OCI-LY7 (cell line): ENCODE data around the gene GALNTL6. TPM values are rescaled to one million over a fixed set of nuclear protein-coding genes. Genes with fewer than 3 reads are reported as not detected.
A peak's percentile ranks its signal among the peaks of the same experiment; 100 is the strongest.

Source experiments
- BruUV-seq: library from RNA; stranded (reverse); fragments of 400-500 nt; replicated peaks from 2 replicates; lab custom pipeline; 2021; lab: Mats Ljungman, UMichigan
- CTCF ChIA-PET: fragments of 300-600 bp; sonication (Branson Sonifier 250); formaldehyde crosslinking; loops from one replicate; lab custom pipeline; 2022; ENCODE audit warnings: antibody characterized with exemption; ENCODE audit not compliant: unreplicated experiment; lab: Charles Lee
- POLR2A ChIA-PET: fragments of 300-600 bp; sonication (Branson Sonifier 250); formaldehyde crosslinking; loops from one replicate; lab custom pipeline; 2022; ENCODE audit warnings: antibody characterized with exemption; lab: Charles Lee
- DNase-seq: peaks from one replicate; pipeline ENCODE4 v3.0.0-alpha.2; 2015; ENCODE audit warnings: low spot score
- H2AFZ ChIP-seq: fragments of 200-600 bp; sonication (generic), shearing (Covaris generic); 2 replicates; pipeline ENCODE4 v1.6.1; 2014; ENCODE audit warnings: mild to moderate bottlenecking, antibody characterized with exemption, low read length, moderate library complexity
- H3K27ac ChIP-seq: fragments of 200-600 bp; sonication (generic); 2 replicates; pipeline ENCODE4 v1.5.1; 2014; ENCODE audit warnings: mixed run types, low read depth, mild to moderate bottlenecking, moderate library complexity, low read length, inconsistent platforms; ENCODE audit not compliant: poor library complexity, severe bottlenecking
- H3K36me3 ChIP-seq: fragments of 200-600 bp; sonication (generic); 2 replicates; pipeline ENCODE4 v1.6.1; 2014; ENCODE audit warnings: mild to moderate bottlenecking, antibody characterized with exemption, low read length, moderate library complexity, mixed read lengths; ENCODE audit not compliant: insufficient read depth
- H3K4me1 ChIP-seq: fragments of 200-600 bp; sonication (generic); 2 replicates; pipeline ENCODE4 v1.5.1; 2014; ENCODE audit warnings: mild to moderate bottlenecking, low read length; ENCODE audit not compliant: insufficient read depth, poor library complexity, severe bottlenecking
- H3K4me2 ChIP-seq: fragments of 200-600 bp; sonication (generic); 2 replicates; pipeline ENCODE4 v1.6.1; 2014; ENCODE audit warnings: mild to moderate bottlenecking, low read length
- H3K4me3 ChIP-seq: fragments of 200-600 bp; sonication (generic); 2 replicates; pipeline ENCODE4 v1.5.1; 2014; ENCODE audit warnings: mild to moderate bottlenecking, low read depth, low read length; ENCODE audit not compliant: poor library complexity, severe bottlenecking
- H3K79me2 ChIP-seq: fragments of 200-600 bp; sonication (generic); 2 replicates; pipeline ENCODE4 v1.6.1; 2016; ENCODE audit warnings: low read depth, mild to moderate bottlenecking, low read length, moderate library complexity, mixed read lengths; ENCODE audit not compliant: insufficient read depth
- H3K9me2 ChIP-seq: fragments of 200-600 bp; sonication (generic); 2 replicates; pipeline ENCODE4 v1.6.1; 2016; ENCODE audit warnings: mild to moderate bottlenecking, low read length, mixed read lengths; ENCODE audit not compliant: insufficient read depth
- H3K9me3 ChIP-seq: fragments of 200-600 bp; sonication (generic); 2 replicates; pipeline ENCODE4 v1.6.1; 2014; ENCODE audit warnings: mild to moderate bottlenecking, mixed run types, low read length, mixed read lengths
- H4K20me1 ChIP-seq: fragments of 200-600 bp; sonication (generic); 2 replicates; pipeline ENCODE4 v1.6.1; 2014; ENCODE audit warnings: mild to moderate bottlenecking, antibody characterized with exemption, low read length, moderate library complexity, mixed read lengths; ENCODE audit not compliant: insufficient read depth
- EZH2phosphoT487 ChIP-seq: fragments of 200-600 bp; sonication (generic); IDR thresholded peaks from 2 replicates; pipeline ENCODE4 v1.6.1; 2018; ENCODE audit warnings: low read depth, borderline replicate concordance, mild to moderate bottlenecking, mixed run types, antibody characterized with exemption, low read length, moderate library complexity, mixed read lengths
- intact Hi-C: fragments of 100-400 bp; cut with micrococcal nuclease; formaldehyde crosslinking; loops from one replicate; pipeline ENCODE4 v1.10.0; 2022; ENCODE audit not compliant: unreplicated experiment
- total RNA-seq, 2 experiments: library from RNA; depleted of rRNA in 1 of 2; stranded (reverse); fragments of >200 nt in 1 of 2; shearing (Covaris generic) in 1 of 2; gene quantifications; 2 replicates each; pipeline ENCODE4 v1.2.3, GENCODE V29; 2014 to 2022
- TF ChIP-seq, protein P1 (sequence below): fragments of 200-600 bp; sonication (generic); conservative IDR thresholded peaks from 2 replicates; pipeline ENCODE4 v1.5.1; 2014; ENCODE audit warnings: mild to moderate bottlenecking, antibody characterized with exemption, low read length, moderate library complexity, mixed read lengths

GALNTL6 gene
- total RNA-seq, 2 experiments from 2014 or later = not detected

DNA sequence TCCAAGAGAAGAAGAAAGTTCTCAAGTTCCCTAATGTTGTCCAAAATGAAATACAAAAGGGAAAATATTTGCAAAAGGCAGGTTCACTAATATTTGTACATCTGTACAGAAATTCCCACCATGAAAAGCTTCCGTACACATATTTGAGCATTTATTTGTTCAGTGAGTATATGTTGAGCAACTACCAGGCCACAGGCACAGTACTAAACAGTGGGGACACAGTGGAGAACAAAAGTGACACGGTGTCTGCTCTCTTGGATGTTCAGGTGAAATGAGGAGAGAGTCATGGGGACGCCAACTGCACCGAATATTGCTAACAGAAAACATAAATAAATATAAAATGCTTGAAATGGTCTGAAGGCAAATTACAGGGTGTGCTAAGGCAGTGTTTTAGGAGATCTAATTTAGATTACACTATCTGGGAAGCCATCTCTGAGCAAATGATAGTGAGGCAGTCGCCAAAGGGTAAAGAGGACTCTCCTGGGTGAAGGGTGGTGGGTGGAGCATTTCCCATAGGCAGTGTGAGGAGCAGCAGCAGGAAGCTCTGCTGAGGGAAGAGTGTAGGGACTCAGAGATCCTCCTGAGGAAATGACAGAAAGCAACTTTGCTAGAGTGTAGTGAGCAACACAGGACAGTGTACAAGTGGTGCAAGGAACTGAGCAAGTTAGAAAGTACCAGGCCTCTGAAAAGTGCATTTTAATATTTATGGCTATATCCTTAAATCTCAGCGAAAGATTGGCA lies 375.2 kb downstream of the GALNTL6 start:
- Histone ChIP-seq H3K27ac (no peak overlapping the region), H3K9me3 (no peaks in the 10 kb centered on the region), H3K4me2 (no peak overlapping the region), H2AFZ (no peak overlapping the region), H3K4me3 (no peak overlapping the region), H3K4me1 (no peaks in the 10 kb centered on the region), H3K9me2 (no peaks in the 10 kb centered on the region), H4K20me1 (no peaks in the 10 kb centered on the region), H3K79me2 (no peaks in the 10 kb centered on the region), H3K36me3 (no peaks in the 10 kb centered on the region)
- intact Hi-C loops = no loop called here
- ChIA-PET POLR2A (interaction anchor here (0.5 kb wide), 1 partner anchor 1229 kb away, joined by 4 read pairs; no protein-coding TSS in a partner anchor), CTCF (no interaction called here)
- no peak for DNase-seq
- BruUV-seq = no TSS peak
- TF ChIP-seq, protein P1, sequence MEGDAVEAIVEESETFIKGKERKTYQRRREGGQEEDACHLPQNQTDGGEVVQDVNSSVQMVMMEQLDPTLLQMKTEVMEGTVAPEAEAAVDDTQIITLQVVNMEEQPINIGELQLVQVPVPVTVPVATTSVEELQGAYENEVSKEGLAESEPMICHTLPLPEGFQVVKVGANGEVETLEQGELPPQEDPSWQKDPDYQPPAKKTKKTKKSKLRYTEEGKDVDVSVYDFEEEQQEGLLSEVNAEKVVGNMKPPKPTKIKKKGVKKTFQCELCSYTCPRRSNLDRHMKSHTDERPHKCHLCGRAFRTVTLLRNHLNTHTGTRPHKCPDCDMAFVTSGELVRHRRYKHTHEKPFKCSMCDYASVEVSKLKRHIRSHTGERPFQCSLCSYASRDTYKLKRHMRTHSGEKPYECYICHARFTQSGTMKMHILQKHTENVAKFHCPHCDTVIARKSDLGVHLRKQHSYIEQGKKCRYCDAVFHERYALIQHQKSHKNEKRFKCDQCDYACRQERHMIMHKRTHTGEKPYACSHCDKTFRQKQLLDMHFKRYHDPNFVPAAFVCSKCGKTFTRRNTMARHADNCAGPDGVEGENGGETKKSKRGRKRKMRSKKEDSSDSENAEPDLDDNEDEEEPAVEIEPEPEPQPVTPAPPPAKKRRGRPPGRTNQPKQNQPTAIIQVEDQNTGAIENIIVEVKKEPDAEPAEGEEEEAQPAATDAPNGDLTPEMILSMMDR = no peak
- no peak for TF ChIP-seq EZH2phosphoT487

GRCh38 chr4:172202480-172203076 lies 389.4 kb downstream of the GALNTL6 start:
- intact Hi-C loops = loop anchor here (10.0 kb wide), 1 partner anchor 632 kb away; no protein-coding TSS in a partner anchor
- DNase-seq = peak; percentile 31

More at GRCh38 chr4:172202480-172203076, 389.4 kb downstream of the GALNTL6 start:
- ChIA-PET POLR2A (no interaction called here), CTCF (no interaction called here)
- BruUV-seq = no TSS peak
- Histone ChIP-seq H3K4me2 (no peak overlapping the region), H3K4me3 (no peak overlapping the region), H3K36me3 (no peaks in the 10 kb centered on the region), H2AFZ (no peak overlapping the region), H3K9me3 (no peaks in the 10 kb centered on the region), H3K79me2 (no peaks in the 10 kb centered on the region), H3K4me1 (no peaks in the 10 kb centered on the region), H4K20me1 (no peaks in the 10 kb centered on the region), H3K9me2 (no peaks in the 10 kb centered on the region), H3K27ac (no peak overlapping the region)
- TF ChIP-seq, protein P1 = peak; percentile 79
- no peak for TF ChIP-seq EZH2phosphoT487
